Stimulated activated CD4-positive, alpha-beta T cell treated with anti-CD3 and anti-CD28 coated beads, Interleukin-4, amount 100 ng/mL, for 24 hours (primary cell): ENCODE results near the gene CADPS2.

Experiments
- DNase-seq: peaks from one replicate; pipeline ENCODE4 v3.0.0-alpha.2; 2020

Gene CADPS2

GRCh38 chr7:122515404-122515803 lies 370.9 kb downstream of the CADPS2 start:
- no peak for DNase-seq

GRCh38 chr7:122511268-122511667 lies 375.0 kb downstream of the CADPS2 start:
- no peak for DNase-seq

DNA sequence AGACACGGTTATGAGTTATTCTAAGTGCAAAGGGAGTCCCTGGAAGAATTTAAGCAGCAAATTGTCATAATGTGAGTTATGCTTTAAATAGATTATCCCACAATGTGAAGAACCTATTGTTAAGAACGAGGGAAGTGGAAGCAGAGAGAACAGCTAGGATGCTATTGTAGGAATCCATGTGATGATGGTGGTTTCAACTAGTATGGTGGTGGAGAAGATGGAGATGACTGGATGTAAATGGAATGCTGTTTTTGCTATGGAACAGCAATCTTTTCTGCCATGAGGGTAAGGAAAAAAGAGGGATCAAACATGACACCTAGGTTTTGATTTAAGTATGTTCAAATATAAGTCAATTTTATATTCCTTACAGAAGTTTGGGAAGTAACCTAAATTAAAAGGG lies 378.7 kb downstream of the CADPS2 start:
- no peak for DNase-seq

DNA sequence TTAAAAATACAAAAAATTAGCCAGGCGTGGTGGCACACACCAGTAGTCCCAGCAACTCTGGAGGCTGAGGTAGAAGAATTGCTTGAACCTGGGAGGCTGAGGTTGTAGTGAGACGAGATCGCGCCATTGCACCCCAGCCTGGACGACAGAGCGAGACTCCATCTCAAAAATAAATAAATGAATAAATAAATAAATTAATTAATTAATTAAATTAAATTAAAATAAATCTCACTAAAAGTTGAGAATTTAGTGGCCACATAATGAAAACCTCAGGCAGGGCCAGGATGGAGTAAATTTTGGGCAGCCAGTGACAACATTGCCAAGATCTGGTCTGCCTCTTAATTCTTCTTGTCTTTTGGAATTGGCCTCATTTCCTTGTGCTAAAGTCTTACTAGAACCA lies 394.3 kb downstream of the CADPS2 start:
- no peak for DNase-seq

DNA sequence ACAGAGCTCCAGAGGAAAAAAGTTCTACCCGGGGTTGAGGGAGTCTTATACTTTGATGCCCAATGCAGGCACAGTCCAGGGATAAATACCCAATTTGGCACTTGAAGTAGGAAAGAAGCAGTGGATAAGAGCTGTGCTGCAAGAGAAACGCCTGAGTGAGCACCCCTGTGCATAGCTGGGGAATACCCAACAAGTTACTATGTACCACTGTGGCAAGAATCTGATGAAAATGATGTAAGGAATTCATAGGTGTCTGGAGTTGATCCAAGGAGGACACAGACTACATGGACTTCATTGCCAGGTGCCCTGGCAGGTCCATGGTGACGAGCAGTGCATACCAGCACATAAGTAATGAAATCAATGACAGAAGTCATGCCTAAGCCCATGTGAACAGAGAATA lies 398.0 kb downstream of the CADPS2 start:
- no peak for DNase-seq

- DNase-seq, result no peak
Measured at GRCh38 chr7:122487131-122487530, 399.1 kb downstream of the CADPS2 start.

- no peak for DNase-seq
Measured at GRCh38 chr7:122485856-122486255, 400.4 kb downstream of the CADPS2 start.

- DNase-seq, result no peak
Measured at GRCh38 chr7:122482212-122482611, 404.0 kb downstream of the CADPS2 start.

GRCh38 chr7:122470859-122471258 lies 415.4 kb downstream of the CADPS2 start:
- no peak for DNase-seq

DNA sequence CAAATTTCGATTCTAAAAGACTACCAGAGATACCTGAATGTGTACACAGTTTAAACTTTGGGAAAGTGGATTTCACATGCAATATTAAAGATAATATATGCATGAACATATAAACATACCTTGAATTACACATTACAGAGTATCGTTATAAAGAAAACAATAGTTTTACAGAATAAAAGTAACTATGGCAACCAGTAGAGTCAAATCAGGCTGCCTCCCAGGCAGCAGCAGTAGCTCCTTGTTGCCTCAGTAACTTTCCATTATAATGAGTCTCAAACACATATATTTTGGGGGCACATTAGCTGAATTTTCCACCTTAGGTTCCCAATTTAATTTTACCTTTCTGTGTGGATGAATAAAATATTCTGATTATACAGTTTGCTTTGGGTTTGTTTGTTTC lies 417.3 kb downstream of the CADPS2 start:
- no peak for DNase-seq

DNA sequence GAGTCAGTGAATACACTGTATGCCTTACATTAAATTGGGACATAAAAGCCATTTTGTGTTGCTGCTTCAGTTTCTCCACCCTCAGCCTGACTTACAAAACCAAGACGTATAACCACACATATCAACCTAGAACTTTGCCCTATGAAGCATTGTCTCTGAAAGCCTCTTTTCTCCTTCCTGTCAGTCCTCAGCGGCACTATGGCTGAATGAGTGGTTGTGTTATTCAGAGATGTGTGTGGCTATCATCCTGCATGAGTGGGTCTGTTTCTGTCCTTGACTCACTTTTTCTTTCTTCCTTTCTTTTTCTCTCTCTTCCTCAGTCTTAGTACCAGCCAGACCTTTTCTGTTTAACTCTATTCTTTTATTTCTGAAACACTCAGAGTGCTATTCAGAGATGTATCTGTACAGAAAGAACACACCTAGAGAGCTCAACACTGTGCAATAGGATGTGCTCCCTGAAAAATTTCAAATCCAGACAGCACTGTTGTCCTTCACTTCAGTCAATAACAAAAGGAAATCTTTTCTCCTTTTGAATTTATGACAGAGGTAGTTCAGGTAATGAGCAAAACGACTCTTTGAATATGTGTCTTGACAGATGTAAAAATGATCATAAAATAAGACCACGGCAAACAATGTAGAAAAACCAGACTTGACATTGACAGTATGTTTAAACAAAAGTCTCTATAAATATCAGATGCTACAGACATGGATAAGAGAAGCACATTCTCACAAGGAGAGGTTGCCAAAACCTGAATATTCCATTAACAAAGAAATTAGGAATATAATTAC lies 418.4 kb downstream of the CADPS2 start:
- DNase-seq, result no peak

DNA sequence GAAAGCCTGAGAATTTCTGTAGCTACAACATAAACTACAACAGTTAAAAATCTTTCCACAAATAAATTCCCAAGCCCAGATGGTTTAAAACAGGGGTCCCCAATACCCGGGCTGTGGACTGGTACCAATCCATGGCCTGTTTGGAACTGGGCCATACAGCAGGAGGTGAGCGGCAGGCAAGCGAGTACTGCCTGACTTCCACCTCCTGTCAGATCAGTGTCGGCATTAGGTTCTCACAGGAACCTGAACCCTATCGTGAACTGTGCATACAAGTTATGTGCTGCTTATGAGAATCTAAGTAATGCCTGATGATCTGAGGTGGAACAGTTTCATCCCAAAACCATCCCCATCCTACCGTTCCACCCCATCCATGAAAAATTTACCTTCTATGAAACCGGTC lies 421.0 kb downstream of the CADPS2 start:
- DNase-seq, result no peak

GRCh38 chr7:122463631-122464030 lies 422.6 kb downstream of the CADPS2 start:
- no peak for DNase-seq

DNA sequence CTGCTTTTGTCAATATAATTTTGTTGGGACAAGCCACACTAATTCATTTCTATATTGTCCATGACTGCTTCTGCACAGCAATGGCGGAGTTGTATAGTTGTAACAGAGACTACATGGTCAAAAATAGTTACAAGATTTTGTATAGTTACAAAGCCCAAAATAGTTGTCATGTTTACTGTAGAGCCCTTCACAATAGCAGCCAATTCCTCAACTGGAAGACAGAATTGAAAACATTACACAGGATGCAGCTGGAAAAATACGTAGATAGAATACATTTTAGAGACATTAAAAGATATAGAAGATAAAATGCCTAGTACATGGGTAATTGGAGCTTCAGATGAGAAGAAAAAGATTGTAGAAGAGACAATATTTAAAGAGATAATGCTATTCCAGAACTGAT lies 425.3 kb downstream of the CADPS2 start:
- no peak for DNase-seq

- DNase-seq, result no peak
Measured at GRCh38 chr7:122457969-122458368, 428.3 kb downstream of the CADPS2 start.

DNA sequence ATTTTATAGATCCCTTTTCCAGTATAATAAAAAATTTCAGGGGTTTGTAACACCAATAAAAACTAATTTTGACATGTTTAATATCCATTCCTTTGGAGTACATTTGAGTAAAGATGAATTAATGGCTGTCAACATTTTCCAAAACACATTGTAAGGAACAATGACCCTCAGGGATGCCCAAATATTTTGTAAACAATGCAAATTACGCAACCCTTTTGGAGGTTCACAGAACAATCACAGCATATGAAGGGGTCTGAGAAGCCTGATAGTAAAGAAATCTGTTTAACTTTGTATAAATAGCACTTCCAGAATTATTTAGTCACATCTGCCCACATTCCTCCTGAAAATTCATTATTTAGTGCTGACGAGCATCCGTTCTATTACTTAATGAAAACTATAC lies 428.9 kb downstream of the CADPS2 start:
- no peak for DNase-seq

DNA sequence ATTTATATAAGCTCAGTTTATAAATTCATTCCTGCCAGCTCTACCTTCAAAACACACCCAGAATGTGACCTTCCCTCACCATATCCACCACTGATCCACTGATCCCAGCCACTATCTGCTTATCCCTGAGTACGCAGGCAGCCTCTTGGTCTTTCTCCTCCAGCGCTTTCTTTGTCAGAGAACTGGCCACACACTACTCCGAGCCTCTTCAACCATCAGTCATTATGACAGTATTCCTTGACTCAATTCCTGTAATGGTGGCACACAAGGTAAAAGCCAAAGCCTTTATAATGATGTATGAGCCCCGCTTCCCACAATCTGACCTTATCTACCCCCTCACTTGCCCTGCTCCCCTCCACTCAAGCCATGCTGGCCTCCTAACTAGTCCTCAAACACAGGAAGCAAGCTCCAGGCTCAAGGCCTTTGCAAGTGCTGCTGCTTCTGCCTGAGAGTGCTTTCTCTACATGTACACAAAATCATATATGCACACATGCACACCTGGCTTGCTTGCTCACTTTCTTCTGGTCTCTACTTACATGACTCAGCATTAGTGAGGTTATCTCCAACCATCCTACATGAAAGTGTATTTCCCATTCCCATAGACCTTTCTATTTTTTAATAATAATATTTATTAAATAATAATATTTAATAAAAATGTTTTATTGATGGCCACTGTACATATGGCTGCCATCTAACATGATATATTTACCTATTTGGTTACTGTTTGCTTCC lies 431.3 kb downstream of the CADPS2 start:
- DNase-seq, result no peak

- no peak for DNase-seq
Measured at GRCh38 chr7:122453432-122453831, 432.8 kb downstream of the CADPS2 start.

DNA sequence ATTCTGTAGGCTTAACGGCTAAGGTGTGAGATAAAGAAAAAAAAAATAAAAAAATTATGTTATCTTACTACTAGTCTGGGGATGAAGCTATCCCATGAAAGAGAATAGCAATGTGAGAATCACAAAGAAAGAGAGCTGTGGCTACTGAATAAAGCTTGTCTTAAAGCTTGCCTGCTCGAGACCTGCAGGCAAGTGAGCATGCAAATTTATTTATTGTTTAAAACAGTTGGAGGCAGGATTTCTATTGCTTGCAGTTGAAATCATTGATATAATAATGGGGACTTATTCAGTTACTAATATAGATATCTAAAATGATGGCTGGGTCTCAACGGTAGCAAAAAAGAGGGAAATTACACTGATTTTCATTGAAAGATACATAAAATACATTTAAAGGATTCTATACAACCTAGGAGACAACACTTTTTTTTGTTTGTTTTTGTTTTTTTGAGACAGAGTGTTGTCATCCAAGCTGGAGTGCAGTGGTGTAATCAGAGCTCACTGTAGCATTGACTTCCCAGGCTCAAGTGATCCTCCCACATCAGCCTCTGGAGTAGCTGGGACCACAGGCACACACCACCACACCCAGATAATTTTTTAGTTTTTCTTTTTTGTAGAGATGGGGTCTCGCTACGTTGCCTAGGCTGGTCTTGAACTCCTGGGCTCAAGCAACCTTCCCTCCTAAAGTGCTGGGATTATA lies 437.2 kb downstream of the CADPS2 start:
- no peak for DNase-seq

GRCh38 chr7:122442929-122443328 lies 443.3 kb downstream of the CADPS2 start:
- no peak for DNase-seq

GRCh38 chr7:122438492-122438891 lies 447.8 kb downstream of the CADPS2 start:
- no peak for DNase-seq

- no peak for DNase-seq
Measured at GRCh38 chr7:122438006-122438405, 448.3 kb downstream of the CADPS2 start.

DNA sequence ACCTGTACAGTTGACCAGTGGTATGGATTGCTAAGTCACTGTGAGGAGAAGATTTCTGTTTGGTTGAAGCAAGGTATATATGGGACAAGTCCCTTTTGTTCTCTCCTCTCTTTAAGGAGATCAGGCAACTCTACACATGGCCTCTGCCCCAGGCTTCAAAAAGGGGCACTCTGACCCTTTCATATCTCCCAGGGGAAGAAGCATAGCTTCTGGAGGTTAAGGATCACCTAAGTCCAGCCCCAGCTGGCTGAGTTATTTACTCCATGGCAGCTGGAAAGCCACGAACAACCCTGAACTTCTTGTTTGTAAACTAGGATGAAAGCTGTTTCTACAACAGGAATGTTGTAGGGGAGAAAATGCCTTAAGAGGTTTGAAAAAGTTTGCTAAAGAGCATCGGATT lies 452.5 kb downstream of the CADPS2 start:
- no peak for DNase-seq

GRCh38 chr7:122430710-122431109 lies 455.6 kb downstream of the CADPS2 start:
- DNase-seq, result no peak
